HG03060 (cell line): ENCODE data around the gene RBMS1.

Experiments used
- ATAC-seq: cut with Tn5 transposase; IDR thresholded peaks from one replicate; pipeline ENCODE4 v1.9.1; 2021; ENCODE audit warnings: low read depth, moderate number of reproducible peaks; ENCODE audit not compliant: unreplicated experiment

RBMS1 gene

DNA sequence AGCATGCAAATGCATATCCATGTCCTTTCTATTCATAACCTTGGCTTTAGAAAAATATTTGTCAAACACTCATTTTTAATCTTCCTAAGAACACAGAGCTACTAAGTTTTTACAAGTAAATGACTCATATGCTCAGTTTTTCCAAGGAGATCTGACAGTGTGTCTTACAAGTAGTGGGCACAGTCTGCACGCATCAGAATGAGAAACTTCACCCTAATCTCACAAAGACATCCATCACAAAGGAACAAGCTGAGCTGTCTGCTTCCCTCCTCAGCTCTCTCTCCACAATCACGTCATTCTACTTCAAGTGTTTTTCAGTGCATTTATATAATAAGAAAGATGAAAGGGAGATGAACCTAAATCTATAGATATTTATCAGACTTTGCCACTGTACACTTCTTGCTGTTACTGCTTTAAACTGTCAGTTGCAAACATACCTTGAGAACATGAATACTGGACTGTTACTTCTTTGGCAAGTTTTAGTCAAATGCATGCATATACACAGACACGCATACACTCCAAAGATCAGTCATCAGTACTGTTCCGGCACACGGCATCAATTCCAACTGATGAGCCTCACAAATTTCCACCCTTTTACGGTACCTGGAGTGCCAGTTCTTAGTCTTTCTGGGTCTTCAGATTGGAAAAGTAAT lies 75.7 kb downstream of the RBMS1 start:
- ATAC-seq, result no peak

DNA sequence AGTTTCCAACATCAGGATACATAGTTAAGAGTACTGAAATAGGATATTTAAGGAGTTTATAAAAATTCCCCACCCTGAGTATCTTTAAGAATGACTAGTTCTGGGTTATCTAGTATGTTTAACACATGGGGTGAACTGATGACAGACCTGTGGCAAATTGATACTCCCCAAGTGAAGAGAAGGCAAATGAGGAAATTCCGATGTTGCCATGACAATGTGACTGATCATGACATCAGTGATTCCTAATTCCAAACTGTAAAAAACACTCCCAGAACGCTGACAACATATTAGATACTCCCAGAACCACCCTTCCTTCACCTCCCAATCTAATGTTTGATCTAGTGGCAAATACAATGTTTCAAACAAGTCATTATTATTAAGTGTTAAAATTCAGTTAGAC lies 77.6 kb downstream of the RBMS1 start:
- ATAC-seq, result no peak

DNA sequence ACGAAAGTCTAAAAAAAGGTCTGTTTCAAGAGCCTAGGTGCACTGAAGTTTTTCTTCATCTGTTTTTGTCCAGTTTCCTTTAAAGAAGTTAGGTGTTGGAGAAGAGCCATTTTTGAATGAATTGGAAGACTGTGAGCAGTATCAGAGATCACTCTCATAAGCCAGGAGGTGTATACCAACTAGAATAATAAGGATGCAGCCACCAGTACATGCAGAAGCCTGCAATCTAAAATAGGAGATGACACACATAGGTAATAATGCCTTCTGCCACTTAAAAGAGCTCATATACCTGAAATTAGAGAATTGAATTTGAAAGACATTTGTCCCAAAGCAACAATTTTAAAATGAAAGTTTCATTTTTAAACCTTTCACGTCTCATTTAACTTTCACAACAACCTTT lies 81.7 kb downstream of the RBMS1 start:
- no peak for ATAC-seq

DNA sequence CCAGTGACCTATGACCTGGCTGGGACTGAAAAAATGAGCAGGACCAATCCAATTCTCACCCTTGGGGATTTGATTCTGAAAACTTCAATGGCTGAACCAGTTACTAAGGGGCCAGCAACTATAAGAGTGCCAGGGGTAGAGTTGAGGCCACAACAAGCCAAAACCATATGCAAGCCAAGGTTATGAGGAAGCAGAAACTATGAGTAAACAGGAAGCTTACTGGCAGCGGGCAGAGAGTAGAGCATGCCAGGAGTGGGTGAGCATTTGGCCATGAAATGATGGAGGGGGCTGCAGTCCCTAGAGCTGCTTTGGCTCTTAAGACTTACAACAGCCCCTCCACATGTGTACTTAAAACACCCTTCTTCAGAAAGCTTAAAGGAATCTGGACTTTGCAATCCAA lies 82.4 kb downstream of the RBMS1 start:
- ATAC-seq, result peak; percentile 49

DNA sequence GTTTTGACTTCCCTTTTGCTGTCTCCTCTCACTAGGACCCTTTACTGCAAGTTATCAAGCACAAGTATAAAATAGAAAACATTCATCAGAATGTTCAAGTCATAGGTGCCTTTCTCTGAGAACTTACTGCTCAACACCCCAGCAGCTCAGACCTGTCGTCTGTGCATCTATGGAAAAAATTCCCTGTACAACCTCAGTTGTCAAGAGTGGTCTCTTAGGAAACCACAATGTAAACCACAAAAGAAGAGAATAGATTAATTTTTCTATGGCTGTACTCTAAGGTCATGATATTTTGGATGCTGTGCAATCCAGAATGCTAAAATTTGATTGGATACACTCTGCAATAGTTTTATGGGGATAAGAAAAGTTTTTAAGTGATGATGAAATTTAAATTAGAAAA lies 84.1 kb downstream of the RBMS1 start:
- ATAC-seq, result no peak

DNA sequence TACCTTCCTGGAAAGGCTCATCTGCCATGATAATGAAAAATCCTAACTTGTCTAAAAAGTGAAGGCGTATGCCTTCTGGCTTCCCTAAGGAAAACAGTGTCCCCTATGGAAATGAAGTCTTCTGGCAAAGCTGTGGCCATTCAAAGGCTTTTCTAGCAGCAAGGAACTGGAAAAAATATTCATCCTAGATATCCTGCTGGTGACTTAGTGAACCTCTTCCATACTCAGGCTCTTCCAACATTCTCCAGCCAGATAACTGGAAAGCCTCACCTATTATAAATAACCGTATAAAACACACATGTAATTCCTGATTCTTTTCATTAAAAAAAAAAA lies 84.7 kb downstream of the RBMS1 start:
- ATAC-seq, result no peak

DNA sequence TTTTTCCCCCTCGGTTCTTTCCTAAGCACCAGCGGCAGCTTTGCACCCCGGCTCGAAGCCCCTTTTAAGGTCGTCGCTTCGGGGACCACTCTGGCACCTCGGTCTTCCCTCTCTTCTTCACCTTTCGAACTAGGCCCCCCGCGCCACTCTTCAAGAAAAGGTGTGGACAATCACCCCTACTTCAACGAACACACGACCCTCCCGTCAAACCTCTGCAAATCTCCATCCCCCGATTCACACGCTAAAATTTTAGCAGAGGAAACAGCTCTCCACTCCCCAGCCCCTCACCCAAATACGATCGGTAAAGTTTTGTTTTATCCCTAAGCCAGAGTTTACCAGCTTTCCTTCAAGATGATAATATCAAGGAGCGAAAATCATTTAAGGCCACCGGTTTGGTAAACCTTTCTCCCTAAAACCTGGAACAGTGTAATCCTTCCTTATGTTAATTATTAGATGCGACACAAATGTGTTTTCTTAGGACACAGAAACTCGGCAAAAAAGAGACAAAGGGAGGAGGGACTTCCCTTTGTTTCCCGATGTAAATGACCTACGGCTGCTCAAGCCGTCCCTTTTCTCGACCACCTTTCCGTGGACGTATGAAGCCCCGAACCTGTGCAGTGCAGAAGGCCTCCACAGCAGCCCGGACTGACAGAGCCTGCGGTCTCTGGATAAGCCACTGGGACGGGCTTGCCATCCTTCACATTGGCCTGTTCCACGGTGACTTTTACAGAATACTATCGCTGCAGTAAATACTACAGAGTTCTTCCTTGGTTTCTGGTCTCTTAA lies 85.2 kb downstream of the RBMS1 start:
- ATAC-seq, result no peak

DNA sequence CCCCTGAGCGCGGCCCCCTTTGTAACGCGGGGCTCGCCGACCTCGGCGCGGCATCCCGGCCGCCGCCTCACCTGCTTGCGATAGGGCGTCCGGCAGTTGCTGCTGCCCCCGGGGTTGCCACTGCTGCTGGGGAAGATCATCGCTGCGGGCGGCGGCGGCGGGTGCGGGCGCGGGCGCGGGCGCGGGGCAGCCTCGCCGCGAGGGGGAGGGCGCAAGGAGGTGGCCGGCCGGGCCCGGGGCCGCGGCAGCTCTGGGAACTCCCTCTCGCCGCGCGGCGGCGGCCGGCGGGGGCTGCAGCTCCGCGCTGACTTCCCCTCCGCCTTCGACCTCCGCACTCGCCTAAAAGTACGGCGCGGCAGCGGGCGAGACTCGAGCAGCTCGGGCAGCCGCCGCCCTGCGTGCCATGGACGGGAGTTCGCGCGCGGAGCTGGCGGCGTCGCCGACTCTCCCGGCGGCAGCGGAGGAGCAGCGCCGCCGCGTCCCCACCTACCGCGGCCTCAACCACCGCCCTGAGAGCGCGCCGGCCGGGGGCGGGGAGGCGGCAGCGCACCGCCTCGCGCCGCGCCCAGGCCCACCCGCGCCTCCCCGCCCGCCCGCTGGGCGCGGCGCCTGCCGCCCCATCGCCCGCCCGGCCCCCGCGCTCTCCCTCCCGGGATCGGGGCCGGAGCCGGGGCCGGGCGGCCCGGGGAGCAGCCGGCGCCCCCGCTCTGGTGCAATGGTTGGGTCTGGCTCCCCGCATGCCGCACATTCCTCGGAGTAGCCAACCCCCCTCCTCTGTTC lies 86.0 kb downstream of the RBMS1 start:
- ATAC-seq, result peak; percentile 23

DNA sequence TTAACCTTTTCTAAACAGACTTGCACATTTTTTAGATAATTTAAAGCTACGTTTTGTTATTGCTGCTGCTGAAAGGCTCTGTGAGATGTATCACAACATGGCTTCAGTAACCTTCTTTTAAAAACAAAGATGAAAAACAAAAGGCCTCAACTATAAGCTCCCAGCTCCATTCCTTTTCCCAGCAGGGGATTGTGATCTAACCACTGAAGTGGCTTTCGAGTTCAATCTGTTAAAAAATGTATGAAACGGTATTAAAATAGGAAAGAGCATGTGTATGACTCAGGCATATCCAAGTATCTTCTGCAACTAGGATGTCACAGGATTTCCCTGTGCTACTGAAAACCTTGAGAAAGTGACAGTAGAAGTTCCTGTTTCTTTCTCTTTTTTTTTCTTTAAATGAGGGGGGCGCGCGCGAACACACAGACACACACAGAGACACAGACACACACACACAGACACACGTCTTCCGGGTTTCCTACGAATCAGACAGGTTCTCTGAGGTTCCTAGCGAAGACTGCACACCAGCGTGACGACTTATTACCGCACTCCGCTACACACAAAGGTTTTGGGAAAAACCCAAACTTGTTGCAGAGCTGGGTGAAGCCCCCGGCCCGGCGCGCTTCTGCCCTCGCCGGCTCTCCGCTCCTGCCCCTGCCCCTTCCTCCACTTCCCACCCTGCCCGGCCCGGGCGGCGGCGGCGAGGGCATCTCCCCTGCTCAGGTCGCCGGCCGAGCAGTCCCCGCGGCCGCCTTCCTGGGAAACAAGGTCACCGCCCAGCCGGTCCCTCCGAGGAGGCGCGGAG lies 86.8 kb downstream of the RBMS1 start:
- ATAC-seq, result peak; percentile 40

DNA sequence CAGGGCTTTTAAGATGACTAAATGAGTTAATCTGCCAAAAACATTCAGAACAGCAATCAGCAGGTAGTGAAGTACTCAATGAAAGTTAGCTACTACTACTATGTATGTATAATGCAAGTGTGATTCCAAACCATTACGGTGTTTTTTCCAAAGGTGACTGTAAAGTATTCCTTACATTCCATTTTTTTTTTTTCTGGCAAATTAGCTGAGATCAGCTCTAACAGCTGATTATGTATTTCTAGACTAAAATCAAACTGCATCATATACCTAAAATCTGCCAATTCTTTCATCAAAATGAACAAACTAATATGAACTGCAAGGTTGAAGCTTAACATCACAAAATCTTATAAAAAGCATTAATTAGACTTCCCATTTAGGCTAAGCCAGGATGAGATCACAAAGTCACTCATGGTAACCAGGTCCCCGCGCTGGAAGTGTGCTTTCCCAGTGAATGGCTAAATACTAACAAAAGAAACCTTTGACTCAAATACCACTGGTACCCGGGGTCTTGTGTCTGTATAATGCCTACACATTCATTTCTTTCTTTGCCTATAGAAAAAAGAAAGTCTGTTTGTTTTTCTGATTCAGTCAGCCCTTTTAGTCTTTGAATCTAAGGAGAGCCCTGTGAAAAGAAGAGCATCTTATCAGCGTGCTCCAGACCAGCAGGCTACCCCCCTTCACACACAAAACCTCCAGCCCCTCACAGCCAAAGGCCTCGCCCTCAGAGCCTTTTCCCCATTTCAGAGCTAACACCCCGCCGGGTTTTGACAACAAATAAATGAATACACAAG lies 88.3 kb downstream of the RBMS1 start:
- no peak for ATAC-seq

DNA sequence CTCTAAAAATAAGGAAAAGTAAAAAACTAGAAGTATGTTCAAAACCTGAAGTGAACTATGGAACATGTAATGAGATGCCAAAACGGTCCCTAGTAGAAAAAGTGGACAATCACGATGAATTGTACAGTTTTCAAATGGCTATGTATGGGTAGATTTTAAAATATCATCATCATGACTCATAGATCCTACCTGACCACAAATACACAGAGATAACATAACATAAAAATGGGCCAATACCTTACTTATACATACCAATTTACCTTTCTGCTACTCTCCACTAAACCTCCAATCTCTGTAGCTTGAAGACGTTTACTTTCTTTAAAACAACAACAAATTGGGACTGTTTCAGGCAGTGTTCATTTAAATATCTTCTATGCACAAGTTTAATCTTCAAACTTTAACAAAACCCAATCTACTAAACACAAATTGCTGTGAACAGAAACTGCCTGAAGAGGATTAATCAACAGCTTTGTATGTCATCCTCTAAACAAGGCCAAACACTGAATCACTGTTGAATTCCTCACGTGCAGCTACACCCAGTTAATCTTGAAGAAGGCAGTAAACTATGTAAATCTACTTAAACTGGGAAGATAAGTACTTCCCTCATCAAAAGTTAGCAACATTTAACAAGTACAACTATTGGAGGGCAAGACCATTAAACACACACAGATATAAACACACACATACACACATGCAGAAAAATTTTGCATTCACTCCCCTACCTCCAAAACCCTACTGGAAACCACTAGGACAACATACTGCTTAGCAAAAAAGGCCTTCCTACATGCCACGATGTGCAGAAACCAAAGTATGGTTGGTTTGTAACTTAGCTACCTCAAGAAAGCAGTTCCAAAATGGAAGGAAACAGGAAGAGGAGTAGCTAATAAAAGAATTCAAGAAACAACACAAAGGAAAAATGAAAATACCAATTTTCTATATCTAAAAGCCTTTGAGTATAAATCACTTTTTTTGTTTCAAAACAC lies 90.3 kb downstream of the RBMS1 start:
- no peak for ATAC-seq

DNA sequence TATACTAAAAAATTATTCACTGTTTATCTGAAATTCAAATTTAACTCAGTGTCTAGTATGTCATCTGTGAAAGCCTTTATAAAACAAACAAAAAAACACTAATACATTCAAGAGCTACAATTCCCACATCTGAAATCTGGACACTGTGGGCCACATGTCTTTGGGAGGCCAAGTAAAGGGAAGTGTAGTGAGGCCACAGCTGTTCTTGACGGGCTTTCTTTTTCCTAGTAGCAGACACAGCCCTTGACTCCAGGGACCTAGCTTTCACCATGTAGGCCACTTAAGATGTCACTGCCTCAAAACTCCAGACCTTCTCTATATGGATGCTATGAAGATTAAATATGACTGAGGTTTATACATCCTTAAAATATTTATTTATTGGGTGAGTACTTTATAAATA lies 91.1 kb downstream of the RBMS1 start:
- ATAC-seq, result no peak

DNA sequence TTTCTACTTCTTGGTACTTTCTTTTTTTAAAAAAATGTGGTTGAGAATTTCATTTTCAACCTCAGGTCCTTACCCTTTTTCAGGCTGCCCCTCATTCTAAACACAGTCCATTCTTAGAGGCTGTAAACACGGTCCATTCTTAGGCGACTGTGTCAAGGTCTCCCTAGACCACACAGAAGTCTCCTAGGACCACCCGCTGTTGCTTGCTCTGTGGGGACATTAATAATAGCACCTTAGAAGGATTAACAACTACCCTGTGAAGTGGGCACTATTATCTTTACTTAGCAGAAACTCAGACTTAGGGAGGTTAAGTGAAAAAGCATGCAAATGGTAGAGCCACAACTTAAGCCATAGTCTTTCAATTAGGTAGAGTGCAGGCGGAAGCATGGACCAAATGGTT lies 91.7 kb downstream of the RBMS1 start:
- ATAC-seq, result no peak

DNA sequence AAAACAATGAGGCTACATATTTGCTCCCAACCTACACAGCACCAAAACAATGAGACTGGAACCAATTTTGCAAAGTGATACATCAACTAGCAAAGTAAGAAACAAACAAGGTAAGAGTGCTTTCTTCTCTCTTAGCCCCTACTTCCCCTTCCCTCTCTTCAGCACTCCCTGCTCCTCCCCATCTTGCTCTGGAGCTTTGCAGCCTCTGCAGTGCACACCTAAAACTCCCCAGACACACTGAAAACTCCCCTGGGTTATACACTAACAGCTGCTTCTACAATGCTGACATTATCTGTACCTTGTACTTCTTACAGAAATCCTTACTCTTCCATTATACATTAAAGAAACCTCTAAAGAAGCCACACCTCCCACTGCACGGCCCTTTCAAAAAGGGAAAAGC lies 93.7 kb downstream of the RBMS1 start:
- ATAC-seq, result no peak

DNA sequence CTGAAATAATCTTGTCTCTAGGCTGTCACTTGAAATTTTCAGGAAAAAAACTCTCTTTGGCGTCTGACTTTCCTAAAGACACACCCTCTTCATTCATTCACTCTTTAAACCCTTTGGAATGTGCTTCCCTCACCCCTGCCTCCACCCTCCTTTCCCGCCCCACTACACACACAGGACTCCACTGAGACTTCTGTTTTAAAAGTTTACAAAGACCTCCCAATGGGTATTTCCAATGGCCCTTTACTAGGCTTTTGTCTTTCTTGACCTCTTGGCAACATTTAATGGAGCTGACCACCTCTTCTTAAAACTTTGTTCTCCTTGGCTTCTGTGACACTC lies 96.1 kb downstream of the RBMS1 start:
- no peak for ATAC-seq

DNA sequence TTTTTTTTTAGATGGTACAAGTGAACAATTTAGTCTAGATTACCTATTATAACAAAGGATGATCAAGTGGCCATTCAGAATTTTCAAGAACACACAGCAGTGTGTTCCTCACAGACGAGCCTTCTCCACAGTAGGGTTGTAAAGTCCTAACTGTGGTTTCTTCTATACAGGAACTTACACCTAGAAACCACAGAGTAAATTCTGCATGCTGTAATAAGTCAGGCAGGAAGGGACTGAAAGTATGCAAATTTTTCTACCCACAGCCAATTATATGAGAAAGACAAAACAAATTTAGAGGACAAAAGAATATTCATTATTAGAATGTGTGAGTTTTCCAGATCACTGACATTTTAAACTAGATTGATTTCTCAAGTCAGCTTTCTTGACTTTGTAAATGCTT lies 99.5 kb downstream of the RBMS1 start:
- peak; percentile 100 for ATAC-seq

DNA sequence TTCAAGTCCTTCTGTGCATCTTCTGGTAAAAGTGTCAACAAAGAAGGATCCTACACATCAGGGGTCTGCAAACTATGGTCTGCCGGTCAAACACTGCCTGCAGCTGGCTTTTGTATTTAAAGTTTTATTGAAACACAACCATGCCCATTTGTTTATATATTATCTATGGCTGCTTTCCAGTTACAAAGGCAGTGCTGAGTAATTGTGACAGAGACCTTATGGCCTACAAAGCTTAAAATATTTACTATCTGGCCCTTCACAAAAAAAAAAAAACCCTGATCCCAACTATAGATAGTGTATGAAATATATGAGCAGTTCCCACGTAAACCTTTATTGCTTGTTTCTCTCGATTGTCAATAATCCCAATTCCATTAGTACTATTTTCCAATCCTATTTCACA lies 101.4 kb downstream of the RBMS1 start:
- no peak for ATAC-seq

DNA sequence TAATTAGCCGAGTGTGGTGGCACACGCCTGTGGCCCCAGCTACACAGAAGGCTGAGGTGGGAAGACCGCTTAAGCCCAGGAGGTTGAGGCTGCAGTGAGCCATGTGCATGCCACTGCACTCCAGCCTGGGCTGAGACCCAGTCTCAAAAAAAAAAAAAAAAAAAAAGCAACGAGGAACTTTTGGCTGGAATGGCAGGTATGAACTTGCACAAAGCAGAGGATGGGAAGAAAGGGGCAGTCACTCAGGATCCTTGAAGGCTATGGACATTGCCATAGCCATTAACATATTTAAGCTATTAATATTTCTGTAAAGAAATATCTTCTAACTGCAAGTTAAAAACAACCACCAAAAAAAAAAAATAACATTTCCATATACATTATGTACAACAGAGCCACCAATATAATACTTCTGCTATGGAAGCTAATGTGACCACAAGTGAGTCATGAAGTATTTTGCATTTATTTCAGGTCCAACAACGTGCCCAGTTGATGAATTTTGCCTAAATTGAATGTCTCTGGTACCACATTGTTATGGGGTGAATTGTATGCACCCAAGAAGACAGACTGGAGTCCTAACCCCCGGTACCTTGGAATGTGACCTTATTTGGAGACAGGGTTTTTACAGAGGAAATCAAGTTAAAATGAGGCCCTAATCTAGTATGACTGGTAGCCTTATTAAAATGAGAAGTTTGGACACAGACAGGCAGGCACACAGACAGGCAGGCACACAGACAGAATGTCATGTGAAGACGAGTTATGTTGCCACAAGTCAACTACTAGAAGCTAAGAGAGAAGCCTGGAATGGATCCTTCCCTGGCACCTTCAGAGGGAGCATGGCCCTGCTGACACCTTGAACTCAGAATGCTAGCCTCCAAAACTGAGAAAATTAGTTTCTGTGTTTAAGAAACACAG lies 102.8 kb downstream of the RBMS1 start:
- no peak for ATAC-seq
